MV-4-11 (cell line): ENCODE measurements around the gene STAT4.
"Not testable (repeated sequence)": the region's sequence is repeated elsewhere in the genome, so short reads cannot be mapped to it uniquely, and the experiment has no call there.

Experiments
- DNase-seq: peaks from one replicate; lab custom pipeline; 2025; lab: John Stamatoyannopoulos, UW

STAT4 gene

DNA sequence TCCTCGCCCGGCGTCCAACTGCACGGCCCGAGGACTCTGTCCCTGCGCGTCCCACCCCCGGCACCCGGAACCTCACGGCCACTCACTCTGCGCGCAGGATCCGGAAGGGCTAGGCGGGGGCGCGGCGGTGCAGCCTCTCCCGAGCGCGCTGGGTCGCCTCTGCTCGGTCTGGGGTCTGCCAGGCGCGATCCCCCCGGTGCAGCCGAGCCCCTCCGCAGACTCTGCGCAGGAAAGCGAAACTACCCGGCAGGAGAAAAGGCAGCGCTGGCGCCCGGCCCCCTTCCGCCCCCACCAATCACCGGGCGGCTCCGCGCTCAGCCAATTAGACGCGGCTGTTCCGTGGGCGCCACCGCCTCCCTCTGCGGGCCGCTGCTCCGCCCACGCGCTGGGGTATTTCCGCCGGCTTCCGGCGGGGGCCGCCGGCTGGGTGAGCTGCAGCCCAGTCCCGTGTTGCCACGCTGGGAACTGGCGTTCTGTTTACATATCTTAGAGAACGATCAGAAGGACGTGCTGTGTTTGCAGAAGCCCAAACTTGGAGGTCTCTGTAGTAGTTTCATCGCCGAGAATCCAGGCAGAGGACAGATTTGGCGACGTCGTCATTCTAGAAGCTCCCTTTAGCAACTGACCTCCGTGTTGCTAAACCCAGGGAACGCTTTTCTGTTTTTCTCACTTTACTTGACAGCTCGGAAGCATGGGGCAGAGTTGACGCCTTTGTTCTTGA is 136.7 kb downstream of the STAT4 start, which contains the start of gene STAT1:
TSS of gene STAT1 (minus strand) at position 240 of the 721 bp plus-strand sequence. CDS start 4,168 bp downstream, outside the sequence.
- DNase-seq = peak; percentile 84

DNA sequence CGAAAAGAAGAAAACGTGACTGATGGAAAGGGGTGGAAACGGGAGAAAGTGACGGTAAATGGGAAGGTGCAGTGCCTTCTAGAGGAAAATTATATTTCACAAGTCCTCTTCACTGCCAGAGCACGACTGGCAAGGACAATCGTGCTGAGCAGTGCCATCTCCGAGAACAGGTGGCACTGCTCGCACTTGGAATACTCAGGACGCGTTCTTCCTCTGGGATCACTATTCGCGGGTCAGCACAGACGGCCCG is 137.2 kb downstream of the STAT4 start:
- no peak for DNase-seq

DNA sequence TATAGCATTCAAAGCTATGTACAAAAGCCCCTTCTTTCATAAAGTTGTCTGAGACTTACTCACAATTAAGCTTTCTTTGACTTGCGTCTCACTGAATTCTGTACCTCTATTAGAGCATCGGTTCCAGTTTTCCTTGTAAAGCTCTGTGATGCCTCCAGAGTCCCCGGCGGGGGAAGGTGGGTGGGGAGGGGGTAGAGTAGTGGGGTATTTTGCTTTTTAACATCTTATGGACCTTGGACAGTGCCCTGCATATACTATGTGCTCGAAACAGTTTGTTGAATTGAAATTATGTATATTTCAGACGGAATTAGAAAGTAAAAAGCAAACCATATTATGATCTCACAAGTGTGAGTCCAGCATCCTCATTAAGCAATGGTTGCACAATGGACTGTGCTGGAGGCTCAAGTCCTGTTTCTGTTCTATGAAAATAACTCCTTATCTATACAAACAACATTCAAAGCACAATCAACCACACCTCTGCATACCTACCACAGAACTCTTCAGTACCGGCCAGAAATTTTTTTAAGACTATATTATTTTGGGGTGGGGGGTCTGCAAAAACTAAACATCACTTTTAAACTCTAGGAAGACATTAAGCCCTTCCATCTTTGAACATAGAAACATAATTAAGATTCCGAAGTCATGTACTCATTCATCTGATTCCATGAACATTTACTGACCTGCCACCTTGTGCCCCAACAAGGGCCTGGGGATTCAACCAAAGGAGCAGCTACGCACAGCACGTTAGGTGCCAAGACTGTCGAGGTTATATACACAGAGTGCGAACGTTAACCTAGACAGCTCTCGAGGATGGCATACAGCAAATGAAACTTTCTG is 137.7 kb downstream of the STAT4 start:
- DNase-seq = peak; percentile 56

DNA sequence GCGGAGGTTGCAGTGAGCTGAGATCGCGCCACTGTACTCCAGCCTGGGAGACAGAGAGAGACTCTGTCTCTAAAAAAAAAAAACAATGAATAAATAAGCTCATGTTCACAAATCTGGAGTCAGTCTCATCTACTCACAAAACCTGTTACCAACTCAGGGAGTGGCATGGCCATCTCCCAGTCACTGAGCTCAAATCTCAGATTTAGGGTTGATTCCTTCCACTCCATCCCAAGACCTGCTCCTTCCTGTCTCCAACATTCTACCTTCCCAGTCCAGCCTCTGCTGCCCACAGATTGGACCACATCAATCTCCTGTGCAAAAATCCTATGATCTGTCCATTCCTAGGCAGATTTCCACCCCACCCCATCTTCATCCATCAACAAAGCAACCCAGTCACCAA is 138.4 kb downstream of the STAT4 start:
- DNase-seq = no peak

DNA sequence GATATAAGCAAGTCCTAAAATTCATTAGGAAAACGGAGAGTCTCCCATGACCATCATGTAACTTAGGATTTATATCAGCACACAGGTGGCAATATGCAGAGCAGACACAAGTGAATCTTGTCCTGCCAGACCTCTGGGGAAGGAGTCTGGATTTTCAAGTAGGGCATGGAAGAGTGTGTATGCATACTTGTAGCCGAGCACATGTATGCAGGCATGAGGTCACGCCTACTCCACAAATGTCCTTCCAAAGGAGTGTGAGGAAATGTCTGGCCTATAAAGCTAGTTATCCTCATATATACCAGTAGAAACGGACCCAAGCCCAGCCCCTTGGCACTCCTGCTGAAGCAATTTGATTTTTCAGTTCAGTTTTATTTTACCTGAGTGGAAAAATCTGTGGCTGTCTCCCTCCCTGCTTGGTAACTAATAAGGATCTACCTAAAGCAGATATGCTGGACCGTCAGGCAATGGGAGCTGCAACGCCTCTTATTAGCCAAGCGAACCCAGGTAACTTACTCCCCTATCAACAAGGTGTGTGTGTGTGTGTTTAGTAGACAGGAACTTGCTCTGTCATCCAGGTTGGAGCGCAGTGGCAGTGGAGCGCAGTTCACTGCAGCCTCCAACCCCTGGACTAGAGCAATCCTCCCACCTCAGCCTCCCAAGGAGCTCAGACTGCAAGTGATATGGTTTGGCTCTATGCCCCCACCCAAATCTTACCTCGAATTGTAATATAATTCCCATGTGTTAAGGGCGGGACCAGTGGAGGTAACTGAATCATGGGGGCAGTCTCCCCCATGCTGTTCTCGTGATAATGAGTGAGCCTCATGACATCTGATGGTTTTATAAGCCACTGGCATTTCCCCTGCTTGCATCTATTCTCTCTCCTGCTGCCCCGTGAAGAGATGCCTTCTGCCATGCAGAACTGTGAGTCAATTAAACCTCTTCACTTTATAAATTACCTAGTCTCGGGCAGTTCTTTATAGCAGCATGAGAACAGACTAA is 139.6 kb downstream of the STAT4 start:
- DNase-seq = no peak

DNA sequence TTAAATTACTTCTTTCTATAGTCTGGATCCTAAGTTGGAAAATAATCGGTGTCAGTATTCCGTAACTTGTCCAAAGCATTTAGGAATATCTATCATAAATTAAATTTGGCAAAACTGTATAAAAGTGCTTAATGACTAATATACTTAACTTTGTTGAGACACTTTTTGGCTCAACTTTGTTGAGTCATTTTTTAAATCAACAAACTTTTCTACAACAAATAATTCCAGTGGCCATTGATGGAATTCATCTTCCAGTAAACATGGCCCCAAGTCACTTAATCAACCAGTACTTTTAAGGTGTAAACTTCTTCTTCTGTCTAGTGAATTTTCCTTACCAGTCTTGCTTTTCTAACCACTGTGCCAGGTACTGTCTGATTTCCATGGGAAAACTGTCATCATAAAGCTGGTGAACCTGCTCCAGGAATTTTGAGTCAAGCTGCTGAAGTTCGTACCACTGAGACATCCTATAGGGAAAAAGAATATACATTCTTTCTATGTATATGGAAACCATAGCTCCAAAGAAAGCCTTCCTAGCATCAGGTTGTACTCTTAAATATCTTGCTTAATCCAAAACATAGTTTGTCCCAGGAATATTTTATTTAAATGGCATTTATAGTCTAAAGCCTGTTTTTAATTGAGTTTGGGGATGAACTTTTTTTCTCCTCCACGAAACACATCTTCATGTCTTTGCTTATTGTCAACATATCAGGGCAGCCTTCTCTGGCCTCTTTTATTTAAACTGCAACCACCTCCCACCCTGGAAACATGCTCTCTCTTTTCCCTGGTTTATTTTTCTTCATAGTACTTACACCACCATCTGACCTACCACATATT is 141.0 kb downstream of the STAT4 start:
- DNase-seq = no peak

DNA sequence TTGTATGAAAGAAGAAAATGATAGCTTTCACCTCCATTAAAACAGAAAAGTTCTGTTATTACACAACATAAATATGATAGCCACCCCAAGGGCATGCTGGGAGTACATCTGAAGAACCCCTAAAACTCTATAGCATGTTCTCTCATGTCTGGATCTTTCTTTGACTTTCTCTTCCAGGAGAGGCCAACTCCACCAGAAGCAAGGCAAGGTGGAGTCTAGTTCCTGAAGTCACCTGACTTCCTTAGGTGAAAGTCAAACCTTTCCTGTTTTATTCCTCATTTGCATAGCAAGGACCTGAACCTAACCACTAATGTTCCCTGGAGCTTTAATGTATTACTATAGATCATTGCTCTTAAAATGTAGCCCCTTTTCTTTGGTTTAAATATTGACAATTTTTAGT is 142.5 kb downstream of the STAT4 start:
- no peak for DNase-seq

DNA sequence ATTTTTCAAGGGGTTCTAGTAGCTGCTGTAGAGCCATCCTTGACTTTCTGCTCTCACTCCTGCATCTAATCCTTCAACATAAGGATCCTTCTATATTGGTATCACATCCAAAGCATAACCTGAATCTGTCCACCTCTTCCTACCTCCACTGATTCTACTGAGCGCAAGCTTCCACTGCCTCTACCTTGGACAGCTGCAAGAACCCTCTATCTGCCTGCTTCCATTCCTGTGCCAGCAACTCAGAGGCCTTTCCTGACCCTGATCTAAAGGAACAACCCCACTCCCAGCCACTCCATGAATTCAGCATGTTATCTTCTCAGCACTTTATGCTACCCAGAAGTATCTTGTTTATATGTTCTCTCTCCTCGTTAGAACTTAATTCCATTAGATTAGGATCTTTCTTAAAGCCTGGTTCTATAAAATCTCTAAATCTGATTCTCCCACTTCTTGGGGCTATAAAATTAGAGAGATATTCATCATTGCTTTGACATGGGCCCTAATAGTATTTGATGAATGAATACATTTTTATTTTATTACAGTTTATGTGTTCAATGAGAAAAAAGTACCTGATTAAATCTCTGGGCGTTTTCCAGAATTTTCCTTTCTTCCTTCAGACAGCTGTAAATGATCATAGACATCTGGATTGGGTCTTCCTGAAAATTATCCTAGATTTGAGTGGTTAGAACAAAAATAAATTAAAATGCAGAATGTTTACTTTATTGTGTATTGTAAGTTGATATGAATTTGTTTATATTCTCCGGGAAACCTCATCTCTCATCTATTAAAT is 143.6 kb downstream of the STAT4 start:
- DNase-seq = no peak

DNA sequence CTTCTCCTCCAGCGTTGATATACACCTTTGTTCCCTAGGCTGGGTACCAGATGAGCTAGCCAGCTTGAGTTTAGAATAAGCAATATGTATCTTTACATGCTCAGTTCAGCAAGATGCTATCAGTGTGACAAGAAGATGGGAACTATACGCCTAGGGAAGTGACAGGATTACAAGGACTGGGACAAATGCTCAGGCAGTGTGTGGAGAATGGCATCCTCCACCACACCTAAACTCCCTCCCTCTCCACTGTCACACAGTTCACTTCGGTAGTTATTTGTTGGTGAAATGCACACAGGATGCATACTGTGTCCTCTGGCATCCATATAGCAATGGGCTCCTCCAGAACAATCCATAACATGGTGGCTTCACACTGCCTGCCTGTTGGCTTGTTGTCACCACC is 144.5 kb downstream of the STAT4 start:
- DNase-seq = no peak

DNA sequence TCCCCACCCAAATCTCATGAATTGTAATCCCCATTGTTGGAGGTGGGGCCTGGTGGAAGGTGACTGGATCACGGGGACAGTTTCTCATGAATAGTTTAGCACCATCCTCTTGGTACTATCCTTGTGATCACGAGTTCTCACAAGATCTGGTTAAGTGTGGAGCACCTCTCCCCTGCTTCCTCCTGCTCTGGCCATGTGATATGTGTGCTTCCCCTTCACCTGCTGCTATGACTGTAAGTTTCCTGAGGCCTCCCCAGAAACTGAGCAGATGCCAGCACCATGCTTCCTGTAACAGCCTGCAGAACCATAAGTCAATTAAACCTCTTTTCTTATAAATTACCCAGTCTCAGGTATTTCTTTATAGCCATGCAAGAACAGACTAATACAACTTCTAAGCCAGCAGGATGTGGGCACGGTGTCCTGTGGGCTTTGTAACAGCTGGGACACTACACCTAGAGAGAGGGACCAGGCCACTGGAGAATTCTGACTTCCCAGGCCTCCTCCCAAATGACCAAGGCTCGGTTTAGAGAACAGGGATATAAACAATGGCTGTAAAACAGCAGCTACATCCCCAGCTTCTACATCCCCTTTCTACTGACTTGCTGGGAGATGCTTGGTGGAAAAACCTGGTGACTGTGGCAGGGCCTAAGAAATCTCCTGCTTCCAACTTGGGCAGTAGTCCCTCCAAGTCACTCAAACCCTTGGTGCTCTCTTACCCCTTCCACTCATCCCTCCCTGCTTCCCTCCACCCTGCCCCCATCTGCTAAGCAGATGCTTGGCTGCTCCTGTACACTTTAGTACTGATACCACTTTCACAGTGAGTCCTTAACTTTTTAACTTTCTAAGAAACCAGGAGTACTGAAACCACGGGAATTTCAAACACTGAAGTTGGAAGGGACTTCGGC is 147.1 kb downstream of the STAT4 start:
- no peak for DNase-seq

DNA sequence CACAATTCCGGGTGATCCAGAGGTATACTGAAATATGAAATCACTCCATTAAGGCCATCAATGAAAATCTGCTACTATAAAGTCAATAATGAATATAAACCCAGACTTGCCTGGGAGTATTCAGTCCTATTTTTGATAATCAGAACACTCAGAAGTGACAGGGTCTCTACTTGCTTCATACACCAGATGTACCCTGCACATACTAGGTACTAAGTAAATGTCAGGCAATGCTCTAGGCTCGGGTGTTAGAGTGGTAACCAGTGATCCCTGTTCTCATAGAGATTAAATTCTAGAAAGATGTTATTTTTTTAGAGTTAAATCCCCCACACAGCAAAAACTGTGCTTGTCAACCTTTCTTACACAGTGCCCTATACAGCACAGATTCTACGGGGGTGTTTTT is 149.2 kb downstream of the STAT4 start:
- DNase-seq = no peak

DNA sequence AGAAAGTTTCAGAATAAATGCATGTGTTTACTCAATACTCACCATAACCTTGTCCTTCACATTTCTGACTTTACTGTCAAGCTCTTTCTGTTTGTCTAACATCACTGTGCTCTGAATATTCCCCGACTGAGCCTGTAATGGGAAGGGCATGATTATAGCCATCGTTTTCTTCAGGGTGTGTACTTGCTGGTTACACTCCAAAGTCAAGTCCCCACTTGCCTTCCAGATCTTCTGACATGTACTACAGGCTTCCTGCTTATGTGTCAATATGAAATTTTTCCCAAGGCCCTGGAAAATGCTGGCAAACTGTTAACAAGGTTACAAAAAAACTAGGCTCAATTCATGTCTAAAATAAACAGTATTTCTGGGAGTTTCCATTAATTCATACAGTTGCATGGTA is 149.8 kb downstream of the STAT4 start:
- no peak for DNase-seq

DNA sequence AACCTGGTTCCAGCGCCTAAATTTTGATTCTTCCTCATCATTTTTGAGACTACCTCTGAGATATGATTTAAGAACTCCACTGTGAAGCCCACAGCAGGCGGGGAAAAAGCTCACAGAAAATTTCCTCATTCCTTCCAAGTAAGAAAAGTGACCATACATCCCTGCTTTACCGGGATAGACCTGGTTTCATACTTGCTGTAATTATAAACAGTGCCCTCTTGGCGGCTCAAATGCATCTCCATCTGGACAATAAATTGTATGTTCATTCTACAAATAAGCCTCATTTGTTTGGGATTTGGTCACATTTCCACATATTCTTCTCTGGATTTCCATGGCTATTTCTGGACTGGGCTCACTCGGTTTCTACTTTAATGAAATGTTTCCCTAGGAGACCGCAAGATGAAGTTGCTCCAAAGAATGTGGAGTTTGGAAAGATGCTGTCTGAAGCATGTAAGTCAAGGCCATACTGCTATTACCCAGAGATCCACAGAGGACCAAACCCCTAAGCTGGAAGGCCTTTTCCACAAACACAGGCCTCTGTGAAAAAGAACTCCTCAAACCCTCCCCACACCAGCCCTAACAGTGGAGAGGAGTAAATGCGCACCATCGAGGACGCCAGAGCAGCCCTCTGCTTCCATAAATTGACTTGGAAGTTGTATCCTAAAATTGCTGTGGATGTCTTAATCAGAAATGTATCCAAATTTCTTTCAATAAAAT is 150.7 kb downstream of the STAT4 start:
- no peak for DNase-seq

DNA sequence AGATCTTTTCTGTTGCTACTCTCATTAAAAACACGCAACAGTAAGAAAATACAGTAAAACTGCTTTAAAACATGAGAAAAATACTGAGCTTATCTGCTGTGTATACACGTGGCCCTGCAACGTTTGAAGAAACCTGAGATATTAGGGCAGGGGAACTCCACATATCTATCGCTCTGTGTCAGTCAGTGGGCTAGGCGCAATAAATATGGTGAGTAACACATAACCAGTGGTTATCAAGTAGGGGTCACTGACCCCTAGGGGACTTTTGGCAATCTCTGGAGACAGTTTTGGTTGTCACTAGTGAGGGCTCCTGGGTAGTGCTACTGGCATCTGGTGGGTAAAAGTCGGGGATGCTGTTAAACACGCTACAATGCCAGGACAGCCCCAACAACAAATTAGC is 151.7 kb downstream of the STAT4 start:
- no peak for DNase-seq

DNA sequence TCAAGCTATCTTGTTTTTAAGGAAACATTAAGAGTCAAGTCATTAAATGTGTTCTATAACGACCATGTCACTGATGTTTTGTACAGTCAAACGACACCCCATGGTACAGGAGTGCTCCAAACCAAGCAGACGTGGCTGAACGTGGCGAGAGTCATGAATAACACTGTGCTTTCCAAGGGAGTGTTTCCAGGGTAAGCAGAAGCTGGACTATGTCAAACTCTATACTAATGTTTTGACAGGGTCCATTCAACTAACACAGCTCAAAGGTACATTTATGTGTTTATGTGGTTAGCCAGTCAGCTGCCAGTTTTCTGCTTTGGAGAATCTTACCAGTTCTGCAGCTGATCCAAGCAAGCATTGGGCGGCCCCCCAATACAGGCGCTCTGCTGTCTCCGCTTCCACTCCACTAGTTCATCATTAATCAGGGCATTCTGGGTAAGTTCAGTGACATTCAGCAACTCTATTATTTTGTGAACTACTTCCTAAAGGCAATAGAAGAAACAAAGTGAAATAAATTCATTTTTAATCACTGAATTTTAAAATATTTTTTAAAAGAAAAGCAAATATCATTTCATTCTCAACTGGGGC is 153.2 kb downstream of the STAT4 start:
- no peak for DNase-seq

DNA sequence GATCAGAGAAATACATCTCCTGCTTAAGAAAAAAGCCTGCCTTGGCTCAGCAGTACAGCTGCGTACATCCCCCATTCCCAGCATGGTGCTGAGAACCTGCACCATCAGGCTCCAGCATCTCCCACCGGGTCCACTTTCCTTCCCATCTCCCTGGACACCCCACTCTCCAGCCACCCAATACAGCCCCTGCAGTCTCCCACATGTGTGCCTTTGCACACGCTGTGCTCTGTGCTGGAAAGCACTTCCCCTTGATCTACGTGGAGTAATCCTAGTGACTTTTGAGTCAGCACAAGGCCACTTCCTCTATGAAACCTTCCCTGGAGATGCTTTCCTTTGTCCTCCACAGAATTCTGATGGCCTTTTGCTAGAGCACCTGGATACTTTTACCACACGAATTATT is 153.8 kb downstream of the STAT4 start:
- DNase-seq = peak; percentile 88

DNA sequence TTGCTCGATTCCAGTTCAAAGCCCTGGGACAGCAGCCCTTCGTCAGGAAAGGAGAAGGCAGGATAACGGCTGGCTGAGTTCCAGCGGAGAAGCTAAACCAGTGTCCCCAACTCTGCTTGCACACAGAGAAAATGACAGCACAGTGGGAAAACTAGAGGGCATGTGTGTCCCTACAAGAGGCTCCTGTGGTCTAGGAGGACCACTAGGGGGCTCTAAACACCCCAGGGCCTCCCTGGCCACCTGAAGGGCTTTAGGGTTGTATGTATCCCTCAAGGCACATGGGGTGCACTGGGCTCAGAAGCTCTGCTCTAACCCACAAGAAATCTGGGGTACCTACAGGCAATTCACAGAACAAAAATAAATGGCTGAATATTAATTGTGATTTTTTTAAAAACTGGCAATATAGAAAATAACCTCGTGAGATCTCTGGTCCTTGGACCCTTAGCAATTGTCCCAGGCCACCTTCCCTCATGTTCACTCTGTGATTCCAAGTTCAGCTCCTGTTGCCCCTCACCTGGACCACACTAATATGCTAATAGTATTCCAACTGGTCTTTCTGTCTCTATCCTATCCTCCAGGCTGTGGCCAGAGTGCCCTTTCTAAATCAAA is 154.4 kb downstream of the STAT4 start:
- peak; percentile 10 for DNase-seq

DNA sequence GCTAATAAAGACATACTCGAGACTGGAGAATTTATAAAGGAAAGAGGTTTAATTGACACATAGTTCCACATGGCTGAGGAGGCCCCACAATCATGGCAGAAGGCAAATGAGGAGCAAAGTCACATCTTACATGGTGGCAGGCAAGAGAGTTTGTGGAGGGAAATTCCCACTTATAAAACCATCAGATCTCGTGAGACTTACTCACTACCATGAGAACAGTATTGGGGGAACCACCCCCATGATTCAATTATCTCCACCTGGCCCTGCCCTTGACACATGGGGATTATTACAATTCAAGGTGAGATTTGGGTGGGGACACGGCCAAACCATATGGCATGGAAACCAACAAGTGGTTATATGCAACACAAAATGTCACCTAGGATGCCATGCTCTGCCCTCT is 155.5 kb downstream of the STAT4 start:
- DNase-seq = not testable (repeated sequence)
